ENCODE results near the gene GBX2.

The GBX2 gene

DNA sequence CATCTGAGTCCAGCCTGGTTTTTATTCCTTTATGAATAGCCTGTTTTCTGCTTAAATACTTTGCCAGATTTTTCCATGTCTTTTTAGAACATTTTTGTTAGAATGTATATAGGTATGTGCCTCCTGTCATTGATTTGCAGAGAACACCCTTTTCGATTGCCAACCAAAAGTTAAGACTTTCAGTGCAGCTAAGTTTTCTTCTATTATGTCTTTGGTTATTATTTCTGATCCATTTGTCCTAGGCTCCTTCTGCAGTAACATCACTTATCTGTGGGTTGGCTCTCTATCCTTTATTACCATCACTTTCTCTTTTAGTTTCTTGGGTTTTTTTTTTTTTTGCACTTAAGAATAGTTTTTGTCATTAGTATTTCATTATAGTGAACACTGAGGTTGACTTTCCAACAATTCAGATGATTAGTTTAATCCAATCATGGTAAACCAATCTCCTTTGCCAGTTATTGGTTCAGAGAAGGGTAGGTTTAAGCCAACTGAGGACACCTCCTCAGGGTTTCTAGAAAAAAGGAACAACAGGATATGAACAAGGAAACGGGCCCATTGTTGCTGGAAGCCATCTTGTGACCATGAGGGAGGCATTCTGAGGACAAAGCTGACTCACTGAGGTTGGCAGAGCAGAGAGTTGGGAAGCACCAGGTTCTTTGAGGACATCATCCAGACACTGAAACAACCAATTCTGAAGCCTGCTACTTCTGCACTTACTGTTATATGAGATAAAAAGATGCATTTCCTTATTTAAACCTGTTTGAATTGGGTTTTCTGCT is 37.9 kb upstream of the GBX2 start:
- Mint-ChIP-seq H3K36me3 (ENCODE audit: insufficient read depth) (no peaks in the 10 kb centered on the region), H3K4me3 (no peak overlapping the region), H3K4me1 (no peaks in the 10 kb centered on the region), H3K9me3 (no peaks in the 10 kb centered on the region), H3K27ac (ENCODE audit: low read depth) (no peak overlapping the region), H3K27me3 (peaks cover 17% of the 10 kb centered on the region)
- DNase-seq (ENCODE audit: low spot score in 2 of 2), result no peak
- ATAC-seq (replicated peaks; ENCODE audit: extremely low read depth, poor library complexity, severe bottlenecking), result no peak

DNA sequence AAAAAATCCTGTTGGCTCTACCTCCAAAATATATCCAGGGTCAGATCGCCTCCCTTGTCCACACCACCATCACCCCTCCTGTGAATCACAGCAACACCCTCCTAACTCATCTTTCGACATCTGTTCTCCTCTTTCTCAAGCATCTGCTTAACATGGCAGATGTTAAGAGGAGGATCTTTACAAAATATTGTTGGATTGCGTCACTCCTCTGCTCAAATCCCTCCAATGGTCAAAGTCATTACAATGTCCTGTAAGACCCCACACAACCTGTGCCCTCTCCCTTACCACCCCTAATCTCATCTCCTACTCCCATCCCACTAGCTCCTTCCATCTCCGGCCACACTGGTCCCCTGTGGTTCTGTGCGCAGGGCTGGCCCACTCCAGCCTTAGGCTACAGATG is 36.8 kb upstream of the GBX2 start:
- H3K27me3 Mint-ChIP-seq, result peaks cover 15% of the 10 kb centered on the region
- H3K4me3 Mint-ChIP-seq, result no peak overlapping the region
- no peak overlapping the region for H3K27ac Mint-ChIP-seq (ENCODE audit: low read depth)
- no peaks in the 10 kb centered on the region for H3K4me1 Mint-ChIP-seq
- H3K36me3 Mint-ChIP-seq (ENCODE audit: insufficient read depth), result no peaks in the 10 kb centered on the region
- DNase-seq (ENCODE audit: low spot score in 2 of 2), result no peak
- no peak for ATAC-seq (replicated peaks; ENCODE audit: extremely low read depth, poor library complexity, severe bottlenecking)
- H3K9me3 Mint-ChIP-seq, result no peaks in the 10 kb centered on the region

DNA sequence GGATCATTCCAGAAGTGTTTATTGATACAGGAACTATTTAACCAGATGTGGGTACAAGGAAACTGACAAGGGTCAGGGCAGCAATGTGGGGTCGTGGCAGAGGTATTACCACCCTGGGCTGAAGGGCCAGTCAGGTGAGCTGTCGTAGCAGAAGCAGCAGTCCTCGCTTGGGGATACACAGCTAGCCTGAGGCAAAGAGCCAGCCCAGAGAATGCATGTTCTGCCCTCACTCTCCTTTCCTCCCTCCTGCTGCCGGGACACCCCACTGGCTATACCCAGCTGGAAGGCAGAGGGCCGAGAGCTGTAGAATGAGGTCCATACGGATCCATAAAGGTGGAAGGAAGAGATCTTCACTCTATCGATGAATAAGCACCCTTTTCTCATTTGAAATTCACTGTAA is 32.2 kb upstream of the GBX2 start:
- H3K9me3 Mint-ChIP-seq, result no peaks in the 10 kb centered on the region

DNA sequence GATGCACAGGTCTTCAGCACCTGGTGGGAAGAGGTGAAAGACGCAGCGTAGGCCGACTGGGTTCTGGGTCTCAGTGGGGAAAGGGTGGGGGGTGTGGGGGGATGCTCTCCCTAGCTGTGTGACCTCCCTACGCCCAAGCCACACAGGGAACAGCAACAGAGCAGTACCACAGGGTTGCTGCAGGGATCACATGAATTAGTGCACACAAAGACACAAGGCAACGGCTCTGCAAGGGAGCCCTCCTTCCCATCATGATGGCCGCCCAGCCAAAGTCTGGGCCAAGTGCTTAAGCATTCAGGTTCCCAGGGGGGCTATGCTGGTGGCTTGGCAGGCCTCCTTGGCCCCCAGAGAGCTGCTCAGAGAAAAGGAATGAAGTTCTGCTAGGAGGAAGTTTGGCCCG is 28.2 kb upstream of the GBX2 start:
- H3K4me1 Mint-ChIP-seq, result no peaks in the 10 kb centered on the region
- H3K27me3 Mint-ChIP-seq, result peaks cover 63% of the 10 kb centered on the region
- H3K4me3 Mint-ChIP-seq, result no peak overlapping the region
- DNase-seq (ENCODE audit: low spot score in 2 of 2), result no peak
- no peak for ATAC-seq (replicated peaks; ENCODE audit: extremely low read depth, poor library complexity, severe bottlenecking)
- H3K9me3 Mint-ChIP-seq, result no peaks in the 10 kb centered on the region
- no peak overlapping the region for H3K27ac Mint-ChIP-seq (ENCODE audit: low read depth)
- no peaks in the 10 kb centered on the region for H3K36me3 Mint-ChIP-seq (ENCODE audit: insufficient read depth)

More for the DNA sequence above, 32.2 kb upstream of the GBX2 start:
- H3K36me3 Mint-ChIP-seq (ENCODE audit: insufficient read depth), result no peaks in the 10 kb centered on the region
- DNase-seq (ENCODE audit: low spot score in 2 of 2) (no peak), ATAC-seq (replicated peaks; ENCODE audit: extremely low read depth, poor library complexity, severe bottlenecking) (no peak)
- no peaks in the 10 kb centered on the region for H3K4me1 Mint-ChIP-seq
- no peak overlapping the region for H3K27ac Mint-ChIP-seq (ENCODE audit: low read depth)
- H3K4me3 Mint-ChIP-seq, result no peak overlapping the region
- H3K27me3 Mint-ChIP-seq, result peaks cover 41% of the 10 kb centered on the region

DNA sequence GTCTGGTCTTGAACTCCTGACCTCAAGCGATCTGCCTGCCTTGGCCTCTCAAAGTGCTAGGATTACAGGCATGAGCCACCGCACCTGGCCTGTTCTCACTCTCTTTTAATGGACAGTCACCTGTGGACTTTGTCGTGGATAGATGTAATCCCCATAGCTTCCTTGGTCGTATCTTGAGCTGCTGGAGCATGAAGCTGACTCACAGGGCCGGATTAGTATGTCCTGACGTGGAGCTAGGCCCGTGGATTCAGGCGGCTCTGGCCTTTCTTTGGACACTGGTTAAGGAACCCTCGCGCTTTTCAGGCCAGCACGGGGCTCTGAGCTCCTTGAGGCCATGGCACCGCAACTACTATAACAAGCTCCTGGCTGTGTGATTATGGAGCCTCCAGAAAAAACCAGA is 27.5 kb upstream of the GBX2 start:
- H3K9me3 Mint-ChIP-seq, result no peaks in the 10 kb centered on the region
- DNase-seq (ENCODE audit: low spot score in 2 of 2), result no peak
- H3K27ac Mint-ChIP-seq (ENCODE audit: low read depth), result no peak overlapping the region

DNA sequence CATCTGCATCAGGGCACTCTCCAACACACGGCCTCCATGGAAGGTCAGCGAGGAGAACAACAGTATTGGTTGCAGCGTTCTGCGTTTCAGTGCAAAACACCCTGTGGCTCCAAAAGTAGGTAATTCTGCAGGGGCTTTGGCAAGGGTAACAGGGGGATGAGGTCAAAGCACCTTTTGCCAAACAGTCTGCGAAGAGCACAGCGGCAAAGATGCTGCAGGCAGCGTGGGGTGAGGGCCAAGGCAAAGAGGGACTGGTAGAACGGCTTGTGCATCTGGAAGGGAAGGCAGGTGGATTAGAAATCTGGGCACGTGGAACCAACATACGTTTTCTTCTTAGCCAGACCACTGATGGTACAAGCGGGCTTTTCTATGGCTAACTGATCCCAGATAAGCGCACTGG is 26.6 kb upstream of the GBX2 start:
- ATAC-seq (replicated peaks; ENCODE audit: extremely low read depth, poor library complexity, severe bottlenecking) (no peak), DNase-seq (ENCODE audit: low spot score in 2 of 2) (no peak)
- Mint-ChIP-seq H3K36me3 (ENCODE audit: insufficient read depth) (no peaks in the 10 kb centered on the region), H3K4me1 (no peaks in the 10 kb centered on the region), H3K4me3 (no peak overlapping the region), H3K27me3 (peaks cover 53% of the 10 kb centered on the region), H3K9me3 (no peaks in the 10 kb centered on the region), H3K27ac (ENCODE audit: low read depth) (no peak overlapping the region)

More for the DNA sequence above, 27.5 kb upstream of the GBX2 start:
- no peaks in the 10 kb centered on the region for H3K36me3 Mint-ChIP-seq (ENCODE audit: insufficient read depth)
- ATAC-seq (replicated peaks; ENCODE audit: extremely low read depth, poor library complexity, severe bottlenecking), result no peak
- peaks cover 62% of the 10 kb centered on the region for H3K27me3 Mint-ChIP-seq
- no peak overlapping the region for H3K4me3 Mint-ChIP-seq
- H3K4me1 Mint-ChIP-seq, result no peaks in the 10 kb centered on the region

DNA sequence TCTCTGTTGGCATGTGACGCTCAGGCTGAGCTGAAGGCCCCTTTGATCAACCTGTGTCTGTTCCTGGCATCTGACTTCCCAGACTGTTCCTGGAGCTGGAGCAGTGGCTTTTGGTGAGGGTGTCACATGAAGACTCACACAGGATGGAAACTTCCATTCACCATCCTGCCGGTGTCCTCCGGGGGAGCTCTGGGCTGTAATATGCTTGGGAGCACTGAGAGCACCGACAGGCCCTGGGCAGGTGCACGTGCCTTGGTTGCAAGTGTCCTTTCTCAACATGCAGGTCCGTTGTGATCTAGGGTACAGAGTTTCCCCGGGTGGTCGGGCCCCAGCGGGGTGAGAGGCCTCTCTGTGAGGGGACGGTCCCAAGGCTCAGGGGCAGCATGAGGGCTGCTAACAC is 24.8 kb upstream of the GBX2 start:
- Mint-ChIP-seq H3K27ac (ENCODE audit: low read depth) (no peak overlapping the region), H3K27me3 (peaks cover 41% of the 10 kb centered on the region), H3K9me3 (no peaks in the 10 kb centered on the region), H3K4me1 (no peaks in the 10 kb centered on the region), H3K4me3 (no peak overlapping the region), H3K36me3 (ENCODE audit: insufficient read depth) (no peaks in the 10 kb centered on the region)
- ATAC-seq (replicated peaks; ENCODE audit: extremely low read depth, poor library complexity, severe bottlenecking) (no peak), DNase-seq (ENCODE audit: low spot score in 2 of 2) (no peak)

DNA sequence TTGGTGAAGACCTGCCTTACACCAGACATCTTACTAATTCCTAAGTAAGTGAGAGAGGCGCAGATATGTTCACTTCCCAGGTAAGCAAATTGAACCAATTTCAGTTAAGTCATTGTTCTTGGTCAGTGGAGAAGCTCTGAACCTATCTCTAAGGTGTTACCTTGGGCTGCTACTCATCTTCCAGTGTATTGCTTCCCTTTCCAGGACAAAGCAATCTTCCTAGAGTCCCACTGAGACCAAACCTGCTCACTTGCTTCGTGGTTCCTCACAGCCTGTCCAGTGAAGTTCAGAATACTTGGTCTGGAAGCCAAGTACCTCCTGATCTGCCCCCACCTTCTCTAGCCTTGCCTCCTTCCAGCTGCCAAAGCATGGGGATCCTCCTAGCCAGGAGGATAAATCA is 22.5 kb upstream of the GBX2 start:
- Mint-ChIP-seq H3K36me3 (ENCODE audit: insufficient read depth) (no peaks in the 10 kb centered on the region), H3K4me3 (no peak overlapping the region), H3K27ac (ENCODE audit: low read depth) (no peak overlapping the region), H3K27me3 (peaks cover 47% of the 10 kb centered on the region), H3K4me1 (no peaks in the 10 kb centered on the region), H3K9me3 (no peaks in the 10 kb centered on the region)
- ATAC-seq (replicated peaks; ENCODE audit: extremely low read depth, poor library complexity, severe bottlenecking) (no peak), DNase-seq (ENCODE audit: low spot score in 2 of 2) (no peak)

DNA sequence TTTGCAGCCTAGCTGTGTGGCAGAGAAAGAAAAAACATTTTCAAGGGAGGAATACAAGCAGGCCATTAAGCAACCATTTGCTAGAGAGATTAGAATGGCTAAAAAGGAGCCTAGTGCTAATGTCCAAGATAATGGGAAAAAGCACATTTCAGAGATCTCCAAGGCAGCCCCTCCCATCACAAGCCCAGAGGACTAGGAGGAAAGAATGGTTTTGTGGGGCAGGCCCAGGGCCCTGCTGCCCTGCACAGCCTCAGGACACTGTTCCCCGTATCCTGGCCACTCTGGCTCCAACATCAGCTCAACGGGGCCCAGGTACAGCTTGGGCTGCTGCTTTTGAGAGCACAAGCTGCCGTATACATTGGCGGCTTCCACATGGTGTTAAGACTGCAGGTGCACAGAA is 16.5 kb upstream of the GBX2 start:
- peaks cover 82% of the 10 kb centered on the region for H3K27me3 Mint-ChIP-seq
- peaks cover 3% of the 10 kb centered on the region for H3K36me3 Mint-ChIP-seq (ENCODE audit: insufficient read depth)

DNA sequence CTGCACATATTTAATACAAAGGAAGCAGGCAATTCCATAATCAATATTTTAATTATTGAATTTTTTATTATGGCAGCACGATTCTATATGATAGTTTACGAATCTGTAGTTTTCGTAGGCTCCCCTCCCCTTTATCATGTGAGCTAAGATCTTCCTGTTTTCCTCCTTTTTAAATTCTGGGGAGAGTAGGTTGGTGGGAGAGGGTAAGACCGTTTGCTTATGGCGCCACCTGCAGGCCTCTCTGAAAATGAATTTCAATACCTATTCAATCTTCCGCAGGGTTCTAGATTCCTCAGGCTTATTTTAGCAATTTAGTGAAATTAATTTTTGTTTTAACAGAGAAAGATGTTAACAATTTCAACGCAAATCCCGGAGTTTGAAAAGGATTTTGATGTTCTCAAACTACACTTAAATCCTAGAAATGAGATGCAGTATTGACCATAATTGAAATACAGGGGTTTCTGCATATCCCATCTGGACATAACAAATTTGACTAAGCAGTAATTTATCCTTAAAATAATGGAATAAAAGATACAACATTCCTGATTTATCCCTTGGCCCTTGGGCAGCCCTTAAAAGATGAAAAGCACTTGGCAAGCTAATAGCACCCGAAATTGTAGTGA is 12.8 kb upstream of the GBX2 start:
- no peaks in the 10 kb centered on the region for H3K9me3 Mint-ChIP-seq
- H3K4me3 Mint-ChIP-seq, result no peak overlapping the region
- DNase-seq (ENCODE audit: low spot score in 2 of 2), result no peak
- no peak overlapping the region for H3K27ac Mint-ChIP-seq (ENCODE audit: low read depth)
- H3K27me3 Mint-ChIP-seq, result peaks cover 96% of the 10 kb centered on the region
- H3K4me1 Mint-ChIP-seq, result peaks cover 5% of the 10 kb centered on the region
- no peak for ATAC-seq (replicated peaks; ENCODE audit: extremely low read depth, poor library complexity, severe bottlenecking)
- H3K36me3 Mint-ChIP-seq (ENCODE audit: insufficient read depth), result peaks cover 8% of the 10 kb centered on the region

More for the DNA sequence above, 16.5 kb upstream of the GBX2 start:
- no peak for ATAC-seq (replicated peaks; ENCODE audit: extremely low read depth, poor library complexity, severe bottlenecking)
- Mint-ChIP-seq H3K27ac (ENCODE audit: low read depth) (no peak overlapping the region), H3K4me1 (peaks cover 4% of the 10 kb centered on the region), H3K9me3 (no peaks in the 10 kb centered on the region), H3K4me3 (no peak overlapping the region)
- DNase-seq (ENCODE audit: low spot score in 2 of 2), result no peak

DNA sequence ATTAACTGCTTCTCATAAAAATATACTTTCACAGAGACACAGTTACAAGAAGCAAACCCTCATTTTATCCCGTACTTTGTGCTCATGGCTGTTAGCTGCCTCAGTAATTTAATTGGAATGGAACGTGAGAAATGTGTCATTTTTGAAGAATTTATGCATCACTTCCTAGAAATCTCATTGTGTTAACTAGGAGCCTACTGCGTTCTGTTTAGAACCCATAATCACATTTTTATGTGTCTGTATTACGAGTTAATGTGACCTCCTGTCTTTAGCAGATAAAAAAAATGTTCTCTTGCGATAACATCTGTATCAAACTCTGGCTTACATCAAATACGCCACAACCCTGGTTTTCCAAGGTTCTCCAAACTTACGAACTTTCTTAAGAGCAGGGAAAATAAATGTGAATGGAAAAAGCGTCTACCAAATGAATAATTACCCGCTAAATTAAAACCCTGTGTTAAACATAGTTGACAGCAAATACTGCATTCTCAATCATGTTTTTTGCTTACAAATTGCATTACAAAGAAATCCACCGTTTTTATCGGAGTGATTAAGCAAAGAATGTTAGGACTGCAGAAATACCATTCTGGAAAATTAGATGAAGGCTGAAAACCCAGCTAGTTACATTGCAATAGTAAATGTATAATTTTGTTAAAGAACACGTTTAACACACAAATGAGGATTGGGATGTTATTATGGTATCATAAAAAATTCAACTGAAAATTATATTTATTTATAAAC is 12.1 kb upstream of the GBX2 start:
- peaks cover 96% of the 10 kb centered on the region for H3K27me3 Mint-ChIP-seq
- DNase-seq (ENCODE audit: low spot score in 2 of 2) (no peak), ATAC-seq (replicated peaks; ENCODE audit: extremely low read depth, poor library complexity, severe bottlenecking) (no peak)
- no peaks in the 10 kb centered on the region for H3K9me3 Mint-ChIP-seq
- H3K36me3 Mint-ChIP-seq (ENCODE audit: insufficient read depth), result peaks cover 8% of the 10 kb centered on the region
- no peak overlapping the region for H3K27ac Mint-ChIP-seq (ENCODE audit: low read depth)
- H3K4me1 Mint-ChIP-seq, result peaks cover 5% of the 10 kb centered on the region
- H3K4me3 Mint-ChIP-seq, result peak overlapping the region; percentile 42

DNA sequence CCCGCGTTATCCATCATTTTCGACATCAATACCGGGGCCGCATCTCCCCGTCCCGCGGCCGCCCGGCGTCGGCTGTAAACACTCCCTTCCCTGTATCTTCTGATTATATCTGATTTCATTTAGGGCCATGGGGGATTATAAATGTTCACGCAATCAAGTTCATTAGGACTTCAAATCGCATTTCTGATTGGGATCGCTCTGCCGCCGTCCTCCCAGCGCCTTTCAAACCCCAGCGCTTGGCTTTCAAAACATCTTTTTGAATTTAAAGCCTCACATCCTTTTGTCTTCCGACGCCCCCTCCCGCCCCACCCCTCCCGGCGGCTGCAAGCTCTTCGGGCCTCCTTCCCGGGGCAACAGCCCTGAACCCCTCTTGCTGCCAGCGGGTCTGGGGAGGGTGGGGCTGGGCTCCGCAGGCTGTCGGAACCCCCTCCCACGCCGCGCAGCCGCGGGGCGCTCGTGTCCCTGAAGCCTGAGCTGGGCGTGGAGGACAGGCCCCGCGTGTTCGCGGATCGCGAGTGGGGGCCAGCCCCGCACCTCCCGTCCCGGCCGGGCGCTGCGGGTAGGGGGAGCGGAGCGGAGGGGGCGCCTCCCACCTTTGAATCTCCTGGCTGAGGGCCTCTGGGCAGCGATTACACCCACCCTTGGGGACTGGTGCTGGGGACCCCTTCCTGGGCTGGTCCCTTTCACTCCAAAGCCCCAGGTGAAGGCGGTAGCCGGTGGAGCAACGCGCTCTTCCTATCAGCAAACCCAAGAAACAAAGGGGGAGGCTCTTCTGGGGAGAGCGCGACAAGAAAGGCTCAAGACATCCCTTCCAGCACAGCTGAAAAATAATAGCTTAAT is 11.3 kb upstream of the GBX2 start:
- Mint-ChIP-seq H3K4me3 (peak overlapping the region; percentile 42), H3K27ac (ENCODE audit: low read depth) (no peak overlapping the region), H3K36me3 (ENCODE audit: insufficient read depth) (peaks cover 8% of the 10 kb centered on the region), H3K9me3 (no peaks in the 10 kb centered on the region), H3K4me1 (peaks cover 5% of the 10 kb centered on the region), H3K27me3 (peaks cover 96% of the 10 kb centered on the region)
- ATAC-seq (replicated peaks; ENCODE audit: extremely low read depth, poor library complexity, severe bottlenecking) (no peak), DNase-seq (ENCODE audit: low spot score in 2 of 2) (no peak)
